GM23338 (cell line): ENCODE results near the gene PRKD3.

Source experiments
- EZH2 ChIP-seq: fragments of 200-600 bp; sonication (generic); IDR thresholded peaks from one replicate; pipeline ENCODE4 v1.8.0; 2017; ENCODE audit warnings: antibody characterized with exemption, mild to moderate bottlenecking, low read depth; ENCODE audit not compliant: unreplicated experiment
- EZH2phosphoT487 ChIP-seq: fragments of 200-600 bp; sonication (generic); IDR thresholded peaks from one replicate; pipeline ENCODE4 v1.8.1; 2018; ENCODE audit warnings: antibody characterized with exemption; ENCODE audit not compliant: unreplicated experiment
- REST ChIP-seq: IDR thresholded peaks from one replicate; pipeline ENCODE4 v1.6.1; 2018; ENCODE audit warnings: antibody characterized with exemption; ENCODE audit not compliant: unreplicated experiment
- TF ChIP-seq, protein P1 (sequence below), 2 experiments: fragments of 200-600 bp in 1 of 2; sonication (generic) in 1 of 2; conservative IDR thresholded peaks; 2 replicates each; pipeline versions ENCODE4 v1.5.1 to v1.6.1; 2016 to 2017; ENCODE audit warnings: antibody characterized with exemption in 2 of 2, low read depth in 2 of 2, mild to moderate bottlenecking in 2 of 2, moderate library complexity in 1 of 2

- TF ChIP-seq, protein P1, sequence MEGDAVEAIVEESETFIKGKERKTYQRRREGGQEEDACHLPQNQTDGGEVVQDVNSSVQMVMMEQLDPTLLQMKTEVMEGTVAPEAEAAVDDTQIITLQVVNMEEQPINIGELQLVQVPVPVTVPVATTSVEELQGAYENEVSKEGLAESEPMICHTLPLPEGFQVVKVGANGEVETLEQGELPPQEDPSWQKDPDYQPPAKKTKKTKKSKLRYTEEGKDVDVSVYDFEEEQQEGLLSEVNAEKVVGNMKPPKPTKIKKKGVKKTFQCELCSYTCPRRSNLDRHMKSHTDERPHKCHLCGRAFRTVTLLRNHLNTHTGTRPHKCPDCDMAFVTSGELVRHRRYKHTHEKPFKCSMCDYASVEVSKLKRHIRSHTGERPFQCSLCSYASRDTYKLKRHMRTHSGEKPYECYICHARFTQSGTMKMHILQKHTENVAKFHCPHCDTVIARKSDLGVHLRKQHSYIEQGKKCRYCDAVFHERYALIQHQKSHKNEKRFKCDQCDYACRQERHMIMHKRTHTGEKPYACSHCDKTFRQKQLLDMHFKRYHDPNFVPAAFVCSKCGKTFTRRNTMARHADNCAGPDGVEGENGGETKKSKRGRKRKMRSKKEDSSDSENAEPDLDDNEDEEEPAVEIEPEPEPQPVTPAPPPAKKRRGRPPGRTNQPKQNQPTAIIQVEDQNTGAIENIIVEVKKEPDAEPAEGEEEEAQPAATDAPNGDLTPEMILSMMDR (conservative IDR thresholded peaks at IDR 0.05; ENCODE audit: low read depth in 2 of 2), result no peak
- no peak for TF ChIP-seq REST
- no peak for TF ChIP-seq EZH2phosphoT487
- TF ChIP-seq EZH2, result no peak
These were observed 6.0 kb upstream of the PRKD3 start for GRCh38 chr2:37330681-37331080.
